ENCODE results near the gene MAP3K12. TPM values are rescaled to one million over a fixed set of nuclear protein-coding genes. Genes with fewer than 3 reads are reported as not detected.
A peak's percentile ranks its signal among the peaks of the same experiment; 100 is the strongest.

The MAP3K12 gene
- total and polyA plus RNA-seq, 10 of the 15 experiments (the other 5 are each of a cell fraction or from before 2014, with no cell fraction given): 0.45 to 14.9 (median 6.9) TPM

DNA sequence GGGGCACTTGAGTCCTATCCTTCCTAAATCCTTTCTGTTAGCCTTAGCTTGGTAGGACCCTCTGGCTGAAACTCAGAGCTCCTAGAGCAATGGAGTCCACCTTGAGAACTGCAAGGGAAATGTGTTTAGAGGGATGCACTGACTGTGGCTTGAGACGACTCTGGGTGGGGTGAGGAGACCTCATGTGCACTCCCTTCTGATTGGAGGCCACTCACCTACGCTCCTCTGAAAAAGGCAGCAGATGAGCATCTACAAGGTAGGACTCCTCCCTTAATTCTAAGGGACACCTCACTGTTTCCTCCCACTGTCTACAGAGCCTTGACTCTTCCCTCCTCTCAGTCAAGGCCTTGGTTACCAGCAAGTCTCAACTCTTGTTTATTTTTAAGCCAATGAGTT, 1.0 kb downstream of the MAP3K12 start:
- BruUV-seq (replicated peaks): no TSS peak
- Histone ChIP-seq H3K4me1 (ENCODE audit: control insufficient read depth, insufficient read depth, low read length) (peaks cover 23% of the 10 kb centered on the region), H3K9ac (ENCODE audit: control insufficient read depth, insufficient read depth, low read length) (no peak overlapping the region), H3K9me3 (replicated peaks; ENCODE audit: control insufficient read depth, insufficient read depth, low read length) (no peaks in the 10 kb centered on the region), H3K27ac (ENCODE audit: control insufficient read depth, insufficient read depth) (no peak overlapping the region), H3K36me3 (ENCODE audit: control insufficient read depth in 2 of 2, insufficient read depth in 2 of 2, low read length in 1 of 2) (no peaks in the 10 kb centered on the region), H2AFZ (ENCODE audit: control insufficient read depth, low read depth, low read length) (no peak overlapping the region), H4K20me1 (ENCODE audit: control insufficient read depth, insufficient read depth) (no peaks in the 10 kb centered on the region), H3K27me3 (replicated peaks in 1 of 2; ENCODE audit: control insufficient read depth in 2 of 2, insufficient read depth in 2 of 2, low read length in 1 of 2) (no peaks in the 10 kb centered on the region), H3K79me2 (ENCODE audit: control insufficient read depth, insufficient read depth, low read length) (peaks cover 11% of the 10 kb centered on the region), H3K4me3 (no peak overlapping the region), H3K4me2 (ENCODE audit: control insufficient read depth, insufficient read depth) (peak overlapping the region; percentile 89; the same call in 1 of the 2 replicates)
- TF ChIP-seq IKZF2 (IDR thresholded peaks at IDR 0.05) (no peak), BCL11A (IDR thresholded peaks at IDR 0.05; ENCODE audit: low read depth, low read length) (no peak), SREBF1 (IDR thresholded peaks at IDR 0.05; ENCODE audit: low read length) (no peak)
- TF ChIP-seq, protein P1, sequence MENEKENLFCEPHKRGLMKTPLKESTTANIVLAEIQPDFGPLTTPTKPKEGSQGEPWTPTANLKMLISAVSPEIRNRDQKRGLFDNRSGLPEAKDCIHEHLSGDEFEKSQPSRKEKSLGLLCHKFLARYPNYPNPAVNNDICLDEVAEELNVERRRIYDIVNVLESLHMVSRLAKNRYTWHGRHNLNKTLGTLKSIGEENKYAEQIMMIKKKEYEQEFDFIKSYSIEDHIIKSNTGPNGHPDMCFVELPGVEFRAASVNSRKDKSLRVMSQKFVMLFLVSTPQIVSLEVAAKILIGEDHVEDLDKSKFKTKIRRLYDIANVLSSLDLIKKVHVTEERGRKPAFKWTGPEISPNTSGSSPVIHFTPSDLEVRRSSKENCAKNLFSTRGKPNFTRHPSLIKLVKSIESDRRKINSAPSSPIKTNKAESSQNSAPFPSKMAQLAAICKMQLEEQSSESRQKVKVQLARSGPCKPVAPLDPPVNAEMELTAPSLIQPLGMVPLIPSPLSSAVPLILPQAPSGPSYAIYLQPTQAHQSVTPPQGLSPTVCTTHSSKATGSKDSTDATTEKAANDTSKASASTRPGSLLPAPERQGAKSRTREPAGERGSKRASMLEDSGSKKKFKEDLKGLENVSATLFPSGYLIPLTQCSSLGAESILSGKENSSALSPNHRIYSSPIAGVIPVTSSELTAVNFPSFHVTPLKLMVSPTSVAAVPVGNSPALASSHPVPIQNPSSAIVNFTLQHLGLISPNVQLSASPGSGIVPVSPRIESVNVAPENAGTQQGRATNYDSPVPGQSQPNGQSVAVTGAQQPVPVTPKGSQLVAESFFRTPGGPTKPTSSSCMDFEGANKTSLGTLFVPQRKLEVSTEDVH (IDR thresholded peaks at IDR 0.05; ENCODE audit: low read depth, partially characterized antibody): no peak
- TF ChIP-seq, protein P2, sequence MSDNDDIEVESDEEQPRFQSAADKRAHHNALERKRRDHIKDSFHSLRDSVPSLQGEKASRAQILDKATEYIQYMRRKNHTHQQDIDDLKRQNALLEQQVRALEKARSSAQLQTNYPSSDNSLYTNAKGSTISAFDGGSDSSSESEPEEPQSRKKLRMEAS (IDR thresholded peaks at IDR 0.05; ENCODE audit: low read depth, low read length): no peak
- TF ChIP-seq, protein P3, sequence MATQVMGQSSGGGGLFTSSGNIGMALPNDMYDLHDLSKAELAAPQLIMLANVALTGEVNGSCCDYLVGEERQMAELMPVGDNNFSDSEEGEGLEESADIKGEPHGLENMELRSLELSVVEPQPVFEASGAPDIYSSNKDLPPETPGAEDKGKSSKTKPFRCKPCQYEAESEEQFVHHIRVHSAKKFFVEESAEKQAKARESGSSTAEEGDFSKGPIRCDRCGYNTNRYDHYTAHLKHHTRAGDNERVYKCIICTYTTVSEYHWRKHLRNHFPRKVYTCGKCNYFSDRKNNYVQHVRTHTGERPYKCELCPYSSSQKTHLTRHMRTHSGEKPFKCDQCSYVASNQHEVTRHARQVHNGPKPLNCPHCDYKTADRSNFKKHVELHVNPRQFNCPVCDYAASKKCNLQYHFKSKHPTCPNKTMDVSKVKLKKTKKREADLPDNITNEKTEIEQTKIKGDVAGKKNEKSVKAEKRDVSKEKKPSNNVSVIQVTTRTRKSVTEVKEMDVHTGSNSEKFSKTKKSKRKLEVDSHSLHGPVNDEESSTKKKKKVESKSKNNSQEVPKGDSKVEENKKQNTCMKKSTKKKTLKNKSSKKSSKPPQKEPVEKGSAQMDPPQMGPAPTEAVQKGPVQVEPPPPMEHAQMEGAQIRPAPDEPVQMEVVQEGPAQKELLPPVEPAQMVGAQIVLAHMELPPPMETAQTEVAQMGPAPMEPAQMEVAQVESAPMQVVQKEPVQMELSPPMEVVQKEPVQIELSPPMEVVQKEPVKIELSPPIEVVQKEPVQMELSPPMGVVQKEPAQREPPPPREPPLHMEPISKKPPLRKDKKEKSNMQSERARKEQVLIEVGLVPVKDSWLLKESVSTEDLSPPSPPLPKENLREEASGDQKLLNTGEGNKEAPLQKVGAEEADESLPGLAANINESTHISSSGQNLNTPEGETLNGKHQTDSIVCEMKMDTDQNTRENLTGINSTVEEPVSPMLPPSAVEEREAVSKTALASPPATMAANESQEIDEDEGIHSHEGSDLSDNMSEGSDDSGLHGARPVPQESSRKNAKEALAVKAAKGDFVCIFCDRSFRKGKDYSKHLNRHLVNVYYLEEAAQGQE (IDR thresholded peaks at IDR 0.05; ENCODE audit: low read depth, low read length): no peak
- FAIRE-seq: no peak
- WGBS (ENCODE audit: insufficient coverage, insufficient replicate concordance, low lambda C conversion rate, missing lambda C conversion rate): 72% methylated on average over 2 of the region's 2 CpGs
- no peak for DNase-seq (ENCODE audit: low read depth, low spot score)
- RAD21 ChIA-PET (ENCODE audit: unreplicated experiment): no interaction called here
- intact Hi-C loops (cut with micrococcal nuclease; ENCODE audit: unreplicated experiment) (no loop called here), in situ Hi-C loops (cut with MboI) (no loop called here)
- POLR2A ChIA-PET: interaction anchor here (0.6 to 1.0 kb wide), 7 partner anchors 23 to 270 kb away, joined by 3 to 7 read pairs (median 3); partner anchors contain the start of gene PRR13
- no peak for ATAC-seq
- CTCF ChIA-PET: interaction anchor here (0.8 to 1.7 kb wide), 3 partner anchors 11 to 146 kb away, joined by 3 to 5 read pairs (median 3); no protein-coding TSS in a partner anchor
- SMC1A ChIA-PET (ENCODE audit: uncharacterized antibody, unreplicated experiment): interaction anchor here (1.3 to 2.6 kb wide), 3 partner anchors 11 to 177 kb away, joined by 3 to 11 read pairs (median 5); partner anchors contain the start of gene AAAS
